Loucy (cell line): ENCODE measurements around the gene DOK6.

Source experiments
- EZH2phosphoT487 ChIP-seq: fragments of 200-600 bp; IDR thresholded peaks from 2 replicates; pipeline ENCODE4 v1.6.1; 2018; ENCODE audit warnings: antibody characterized with exemption, mild to moderate bottlenecking, moderate library complexity, borderline replicate concordance
- TF ChIP-seq, protein P1 (sequence below): fragments of 200-600 bp; sonication (generic); conservative IDR thresholded peaks from 2 replicates; pipeline ENCODE4 v1.5.1; 2014; ENCODE audit warnings: mild to moderate bottlenecking, antibody characterized with exemption, low read length

DNA sequence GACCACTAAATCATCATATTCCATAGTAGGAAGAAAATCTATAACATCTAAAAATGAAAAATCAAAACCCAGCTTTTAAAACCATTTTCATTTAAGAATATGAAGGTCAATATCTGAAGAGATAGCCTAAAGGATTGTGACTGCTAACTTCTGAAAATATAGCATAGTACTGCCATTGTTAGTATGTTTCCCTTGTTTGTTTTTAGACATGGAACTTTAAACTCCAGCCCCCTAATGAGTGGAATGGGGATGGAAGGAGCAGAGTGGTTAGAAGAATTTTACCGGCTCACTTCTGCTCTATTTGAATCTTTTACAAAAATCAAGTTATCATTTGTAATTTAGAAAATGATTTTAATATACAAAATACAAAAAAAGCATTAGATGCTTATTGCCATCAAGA, 378.0 kb downstream of the DOK6 start:
- TF ChIP-seq, protein P1, sequence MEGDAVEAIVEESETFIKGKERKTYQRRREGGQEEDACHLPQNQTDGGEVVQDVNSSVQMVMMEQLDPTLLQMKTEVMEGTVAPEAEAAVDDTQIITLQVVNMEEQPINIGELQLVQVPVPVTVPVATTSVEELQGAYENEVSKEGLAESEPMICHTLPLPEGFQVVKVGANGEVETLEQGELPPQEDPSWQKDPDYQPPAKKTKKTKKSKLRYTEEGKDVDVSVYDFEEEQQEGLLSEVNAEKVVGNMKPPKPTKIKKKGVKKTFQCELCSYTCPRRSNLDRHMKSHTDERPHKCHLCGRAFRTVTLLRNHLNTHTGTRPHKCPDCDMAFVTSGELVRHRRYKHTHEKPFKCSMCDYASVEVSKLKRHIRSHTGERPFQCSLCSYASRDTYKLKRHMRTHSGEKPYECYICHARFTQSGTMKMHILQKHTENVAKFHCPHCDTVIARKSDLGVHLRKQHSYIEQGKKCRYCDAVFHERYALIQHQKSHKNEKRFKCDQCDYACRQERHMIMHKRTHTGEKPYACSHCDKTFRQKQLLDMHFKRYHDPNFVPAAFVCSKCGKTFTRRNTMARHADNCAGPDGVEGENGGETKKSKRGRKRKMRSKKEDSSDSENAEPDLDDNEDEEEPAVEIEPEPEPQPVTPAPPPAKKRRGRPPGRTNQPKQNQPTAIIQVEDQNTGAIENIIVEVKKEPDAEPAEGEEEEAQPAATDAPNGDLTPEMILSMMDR: no peak
- TF ChIP-seq EZH2phosphoT487: no peak
